WTC11 (cell line): ENCODE results near the gene PRDM1. TPM values are rescaled to one million over a fixed set of nuclear protein-coding genes. Genes with fewer than 3 reads are reported as not detected.

Experiments
- ATAC-seq: fragments of 200-7000 bp; cut with Tn5 transposase; 2 replicates; pipeline ENCODE4 v1.10.0; 2021; ENCODE audit warnings: mild to moderate bottlenecking, moderate library complexity
- CTCF ChIA-PET: fragments of 300-600 bp; sonication (Branson Sonifier 250); formaldehyde crosslinking; loops from one replicate; lab custom pipeline; 2021; ENCODE audit warnings: antibody characterized with exemption; lab: Charles Lee
- POLR2A ChIA-PET: fragments of 350-600 bp; sonication (Branson Sonifier 250); formaldehyde crosslinking; loops from one replicate; lab custom pipeline; 2021; ENCODE audit warnings: antibody characterized with exemption; lab: Charles Lee
- DNase-seq: peaks from one replicate; pipeline ENCODE4 v3.0.0; 2021; ENCODE audit warnings: low spot score
- H3K27ac Mint-ChIP-seq: 2 replicates; pipeline ENCODE4 v1.8.0; 2021; ENCODE audit warnings: mixed read lengths
- H3K27me3 Mint-ChIP-seq: 2 replicates; pipeline ENCODE4 v1.8.0; 2021; ENCODE audit warnings: low read depth, mild to moderate bottlenecking, moderate library complexity, mixed read lengths
- H3K36me3 Mint-ChIP-seq: 2 replicates; pipeline ENCODE4 v1.8.0; 2021; ENCODE audit warnings: mixed read lengths
- H3K4me1 Mint-ChIP-seq: 2 replicates; pipeline ENCODE4 v1.8.0; 2022; ENCODE audit warnings: mixed read lengths
- H3K4me3 Mint-ChIP-seq: 2 replicates; pipeline ENCODE4 v1.8.0; 2021; ENCODE audit warnings: mild to moderate bottlenecking, moderate library complexity, mixed read lengths
- H3K9me3 Mint-ChIP-seq: 2 replicates; pipeline ENCODE4 v1.8.0; 2021; ENCODE audit warnings: mixed read lengths
- ATF1 ChIP-seq: sonication (generic); formaldehyde crosslinking; IDR thresholded peaks from 2 replicates; pipeline ENCODE4 v1.8.1; 2023; ENCODE audit warnings: mild to moderate bottlenecking, moderate library complexity, missing genetic modification reagents
- CBFB ChIP-seq: sonication (generic); formaldehyde crosslinking; IDR thresholded peaks from 2 replicates; pipeline ENCODE4 v1.8.1; 2022; ENCODE audit warnings: mild to moderate bottlenecking, low read depth, missing genetic modification reagents
- EMX1 ChIP-seq: fragments of 250-450 bp; sonication (Bioruptor Pico); IDR thresholded peaks from 2 replicates; pipeline ENCODE4 v1.8.0; 2021; ENCODE audit warnings: mild to moderate bottlenecking
- ETV6 ChIP-seq: sonication (generic); formaldehyde crosslinking; IDR thresholded peaks from 2 replicates; pipeline ENCODE4 v1.8.1; 2022; ENCODE audit warnings: mild to moderate bottlenecking, missing genetic modification reagents
- GTF2I ChIP-seq: fragments of 250-450 bp; sonication (Bioruptor Pico); conservative IDR thresholded peaks from 2 replicates; pipeline ENCODE4 v1.4.0; 2021; ENCODE audit warnings: mild to moderate bottlenecking
- JAZF1 ChIP-seq: fragments of 250-450 bp; sonication (Bioruptor Pico); IDR thresholded peaks from 2 replicates; pipeline ENCODE4 v1.9.0; 2021; ENCODE audit warnings: moderate library complexity, mild to moderate bottlenecking, inconsistent platforms
- JUN ChIP-seq: sonication (generic); formaldehyde crosslinking; IDR thresholded peaks from 2 replicates; pipeline ENCODE4 v1.8.0; 2023; ENCODE audit warnings: mild to moderate bottlenecking, missing genetic modification reagents
- KAT7 ChIP-seq: sonication (generic); formaldehyde crosslinking; IDR thresholded peaks from 2 replicates; pipeline ENCODE4 v1.8.1; 2023; ENCODE audit warnings: missing genetic modification reagents, mild to moderate bottlenecking, borderline replicate concordance
- MYBL2 ChIP-seq: sonication (generic); formaldehyde crosslinking; IDR thresholded peaks from 2 replicates; pipeline ENCODE4 v1.8.1; 2023; ENCODE audit warnings: mild to moderate bottlenecking, moderate library complexity, missing genetic modification reagents
- NFATC4 ChIP-seq: fragments of 250-450 bp; sonication (Bioruptor Pico); IDR thresholded peaks from 2 replicates; pipeline ENCODE4 v1.9.0; 2021; ENCODE audit warnings: mild to moderate bottlenecking
- NFYB ChIP-seq: sonication (generic); formaldehyde crosslinking; conservative IDR thresholded peaks from 2 replicates; pipeline ENCODE4 v1.8.0; 2022; ENCODE audit warnings: low read depth, missing genetic modification reagents
- NR3C1 ChIP-seq: sonication (generic); formaldehyde crosslinking; conservative IDR thresholded peaks from 2 replicates; pipeline ENCODE4 v1.8.1; 2023; ENCODE audit warnings: low read depth, mild to moderate bottlenecking, missing genetic modification reagents
- RELA ChIP-seq: sonication (generic); formaldehyde crosslinking; IDR thresholded peaks from 2 replicates; pipeline ENCODE4 v1.8.1; 2022; ENCODE audit warnings: missing genetic modification reagents, mild to moderate bottlenecking, borderline replicate concordance
- RORB ChIP-seq: fragments of 250-450 bp; sonication (Bioruptor Pico); IDR thresholded peaks from 2 replicates; pipeline ENCODE4 v1.9.0; 2021; ENCODE audit warnings: mild to moderate bottlenecking
- SMAD3 ChIP-seq: sonication (generic); formaldehyde crosslinking; IDR thresholded peaks from 2 replicates; pipeline ENCODE4 v1.8.0; 2022; ENCODE audit warnings: missing genetic modification reagents, mild to moderate bottlenecking, borderline replicate concordance
- SP1 ChIP-seq: sonication (generic); formaldehyde crosslinking; conservative IDR thresholded peaks from 2 replicates; pipeline ENCODE4 v1.8.1; 2022; ENCODE audit warnings: missing genetic modification reagents
- TCF7 ChIP-seq: sonication (generic); formaldehyde crosslinking; IDR thresholded peaks from 2 replicates; pipeline ENCODE4 v1.8.0; 2022; ENCODE audit warnings: mild to moderate bottlenecking, low read depth, missing genetic modification reagents, moderate library complexity
- TEAD1 ChIP-seq: sonication (generic); formaldehyde crosslinking; IDR thresholded peaks from 2 replicates; pipeline ENCODE4 v1.8.0; 2022; ENCODE audit warnings: mild to moderate bottlenecking, missing genetic modification reagents
- ZNF138 ChIP-seq: sonication (generic); formaldehyde crosslinking; conservative IDR thresholded peaks from 2 replicates; pipeline ENCODE4 v1.8.1; 2022; ENCODE audit warnings: mild to moderate bottlenecking, moderate library complexity, missing genetic modification reagents
- ZNF423 ChIP-seq: fragments of 250-450 bp; sonication (Bioruptor Pico); IDR thresholded peaks from 2 replicates; pipeline ENCODE4 v2.1.2; 2022; ENCODE audit warnings: mild to moderate bottlenecking, moderate library complexity
- total RNA-seq: library from RNA; stranded (reverse); gene quantifications from 3 replicates; pipeline ENCODE4 v1.2.3, GENCODE V29; 2021
- TF ChIP-seq, protein P1 (sequence below): sonication (generic); formaldehyde crosslinking; conservative IDR thresholded peaks from 2 replicates; pipeline ENCODE4 v1.8.1; 2023; ENCODE audit warnings: mild to moderate bottlenecking, low read depth, missing genetic modification reagents, moderate library complexity
- TF ChIP-seq, protein P2 (sequence below): sonication (generic); formaldehyde crosslinking; IDR thresholded peaks from 2 replicates; pipeline ENCODE4 v1.8.1; 2023; ENCODE audit warnings: mild to moderate bottlenecking, missing genetic modification reagents, borderline replicate concordance
- TF ChIP-seq, protein P3 (sequence below): sonication (generic); formaldehyde crosslinking; IDR thresholded peaks from 2 replicates; pipeline ENCODE4 v1.8.0; 2023; ENCODE audit warnings: missing genetic modification reagents
- TF ChIP-seq, protein P4 (sequence below): fragments of 250-450 bp; sonication (Bioruptor Pico); IDR thresholded peaks from 2 replicates; pipeline ENCODE4 v1.9.0; 2021; ENCODE audit warnings: mild to moderate bottlenecking
- TF ChIP-seq, protein P5 (sequence below): fragments of 200-600 bp; IDR thresholded peaks from 2 replicates; pipeline ENCODE4 v1.8.0; 2022; ENCODE audit warnings: antibody characterized with exemption
- TF ChIP-seq, protein P6 (sequence below): sonication (generic); formaldehyde crosslinking; IDR thresholded peaks from 2 replicates; pipeline ENCODE4 v1.8.1; 2023; ENCODE audit warnings: mild to moderate bottlenecking, missing genetic modification reagents, moderate library complexity

The PRDM1 gene
- total RNA-seq, 1 experiment from 2014 or later, result 1.8 TPM

DNA sequence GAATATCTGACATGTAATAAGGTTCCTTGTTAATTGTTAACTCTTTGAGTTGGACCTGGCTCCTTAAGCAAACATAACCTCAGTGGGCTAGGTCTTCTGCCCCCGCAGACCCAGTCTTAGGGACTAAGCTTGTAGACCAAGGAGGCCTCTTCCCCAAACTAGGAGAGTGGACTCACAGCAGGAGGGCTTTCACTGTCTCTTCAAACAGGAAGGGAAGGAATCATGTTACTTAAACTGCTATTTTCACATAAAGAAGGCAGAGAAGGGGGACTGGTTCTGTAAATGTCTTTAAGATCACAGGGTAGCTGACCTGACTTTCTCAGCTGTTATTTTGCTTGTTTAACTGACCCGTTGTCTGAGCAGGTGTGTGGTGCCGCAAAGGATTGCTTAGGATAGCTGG lies 34.9 kb upstream of the PRDM1 start (continued):
- TF ChIP-seq NFYB (CRISPR knock-in tag) (no peak), JUN (CRISPR knock-in tag) (no peak), ZNF423 (CRISPR knock-in tag) (peak; percentile 23; the same call in 1 of the 2 replicates), GTF2I (CRISPR knock-in tag) (no peak), SMAD3 (CRISPR knock-in tag) (no peak), ETV6 (CRISPR knock-in tag) (peak; percentile 50; the same call in 1 of the 2 replicates), SP1 (CRISPR knock-in tag) (peak; percentile 47; the same call in 1 of the 2 replicates), EMX1 (no peak), ZNF138 (CRISPR knock-in tag) (no peak), MYBL2 (CRISPR knock-in tag) (no peak), JAZF1 (CRISPR knock-in tag) (no peak), RELA (CRISPR knock-in tag) (no peak), ATF1 (CRISPR knock-in tag) (no peak)
- TF ChIP-seq, protein P1, sequence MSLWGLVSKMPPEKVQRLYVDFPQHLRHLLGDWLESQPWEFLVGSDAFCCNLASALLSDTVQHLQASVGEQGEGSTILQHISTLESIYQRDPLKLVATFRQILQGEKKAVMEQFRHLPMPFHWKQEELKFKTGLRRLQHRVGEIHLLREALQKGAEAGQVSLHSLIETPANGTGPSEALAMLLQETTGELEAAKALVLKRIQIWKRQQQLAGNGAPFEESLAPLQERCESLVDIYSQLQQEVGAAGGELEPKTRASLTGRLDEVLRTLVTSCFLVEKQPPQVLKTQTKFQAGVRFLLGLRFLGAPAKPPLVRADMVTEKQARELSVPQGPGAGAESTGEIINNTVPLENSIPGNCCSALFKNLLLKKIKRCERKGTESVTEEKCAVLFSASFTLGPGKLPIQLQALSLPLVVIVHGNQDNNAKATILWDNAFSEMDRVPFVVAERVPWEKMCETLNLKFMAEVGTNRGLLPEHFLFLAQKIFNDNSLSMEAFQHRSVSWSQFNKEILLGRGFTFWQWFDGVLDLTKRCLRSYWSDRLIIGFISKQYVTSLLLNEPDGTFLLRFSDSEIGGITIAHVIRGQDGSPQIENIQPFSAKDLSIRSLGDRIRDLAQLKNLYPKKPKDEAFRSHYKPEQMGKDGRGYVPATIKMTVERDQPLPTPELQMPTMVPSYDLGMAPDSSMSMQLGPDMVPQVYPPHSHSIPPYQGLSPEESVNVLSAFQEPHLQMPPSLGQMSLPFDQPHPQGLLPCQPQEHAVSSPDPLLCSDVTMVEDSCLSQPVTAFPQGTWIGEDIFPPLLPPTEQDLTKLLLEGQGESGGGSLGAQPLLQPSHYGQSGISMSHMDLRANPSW, result no peak
- TF ChIP-seq, protein P2, sequence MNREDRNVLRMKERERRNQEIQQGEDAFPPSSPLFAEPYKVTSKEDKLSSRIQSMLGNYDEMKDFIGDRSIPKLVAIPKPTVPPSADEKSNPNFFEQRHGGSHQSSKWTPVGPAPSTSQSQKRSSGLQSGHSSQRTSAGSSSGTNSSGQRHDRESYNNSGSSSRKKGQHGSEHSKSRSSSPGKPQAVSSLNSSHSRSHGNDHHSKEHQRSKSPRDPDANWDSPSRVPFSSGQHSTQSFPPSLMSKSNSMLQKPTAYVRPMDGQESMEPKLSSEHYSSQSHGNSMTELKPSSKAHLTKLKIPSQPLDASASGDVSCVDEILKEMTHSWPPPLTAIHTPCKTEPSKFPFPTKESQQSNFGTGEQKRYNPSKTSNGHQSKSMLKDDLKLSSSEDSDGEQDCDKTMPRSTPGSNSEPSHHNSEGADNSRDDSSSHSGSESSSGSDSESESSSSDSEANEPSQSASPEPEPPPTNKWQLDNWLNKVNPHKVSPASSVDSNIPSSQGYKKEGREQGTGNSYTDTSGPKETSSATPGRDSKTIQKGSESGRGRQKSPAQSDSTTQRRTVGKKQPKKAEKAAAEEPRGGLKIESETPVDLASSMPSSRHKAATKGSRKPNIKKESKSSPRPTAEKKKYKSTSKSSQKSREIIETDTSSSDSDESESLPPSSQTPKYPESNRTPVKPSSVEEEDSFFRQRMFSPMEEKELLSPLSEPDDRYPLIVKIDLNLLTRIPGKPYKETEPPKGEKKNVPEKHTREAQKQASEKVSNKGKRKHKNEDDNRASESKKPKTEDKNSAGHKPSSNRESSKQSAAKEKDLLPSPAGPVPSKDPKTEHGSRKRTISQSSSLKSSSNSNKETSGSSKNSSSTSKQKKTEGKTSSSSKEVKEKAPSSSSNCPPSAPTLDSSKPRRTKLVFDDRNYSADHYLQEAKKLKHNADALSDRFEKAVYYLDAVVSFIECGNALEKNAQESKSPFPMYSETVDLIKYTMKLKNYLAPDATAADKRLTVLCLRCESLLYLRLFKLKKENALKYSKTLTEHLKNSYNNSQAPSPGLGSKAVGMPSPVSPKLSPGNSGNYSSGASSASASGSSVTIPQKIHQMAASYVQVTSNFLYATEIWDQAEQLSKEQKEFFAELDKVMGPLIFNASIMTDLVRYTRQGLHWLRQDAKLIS, result no peak

DNA sequence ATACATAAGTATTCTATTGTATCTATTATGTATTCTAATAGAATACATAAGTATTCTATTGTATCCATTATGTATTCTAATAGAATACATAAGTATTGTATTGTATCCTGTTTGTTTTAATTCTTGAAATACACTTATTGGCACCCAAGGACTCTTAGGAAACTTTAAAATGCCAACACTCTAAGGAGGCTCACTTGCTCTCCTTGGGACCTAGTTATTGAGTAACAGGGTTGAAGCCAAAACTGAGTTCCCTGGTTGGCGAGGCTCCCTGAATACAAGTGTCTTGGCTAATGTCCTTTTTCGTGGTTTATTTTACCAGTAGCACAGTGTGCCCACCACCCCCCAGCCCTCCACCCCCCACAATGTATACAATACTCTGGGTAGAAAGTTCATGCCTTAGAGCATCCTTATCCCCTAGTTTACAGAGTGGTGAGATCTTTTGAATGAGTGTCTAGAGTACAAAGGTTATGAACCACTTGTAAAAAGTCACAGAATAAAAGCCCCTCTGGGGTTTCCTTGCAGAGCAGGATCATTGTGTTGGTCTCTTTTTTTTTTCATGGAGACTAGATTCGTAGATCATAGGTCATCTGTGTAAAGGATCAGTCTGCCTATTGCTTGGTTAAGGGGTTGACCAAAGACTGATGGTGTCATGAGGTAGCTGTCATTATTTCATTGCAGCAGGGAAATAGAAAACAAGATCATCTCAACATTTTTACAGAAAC lies 32.5 kb upstream of the PRDM1 start:
- no peak for ATAC-seq
- no peaks in the 10 kb centered on the region for H3K36me3 Mint-ChIP-seq
- H3K4me3 Mint-ChIP-seq, result no peak overlapping the region
- peaks cover 37% of the 10 kb centered on the region for H3K4me1 Mint-ChIP-seq
- ChIA-PET CTCF (no interaction called here), POLR2A (no interaction called here)
- TF ChIP-seq SP1 (CRISPR knock-in tag), result no peak
- TF ChIP-seq, protein P3, sequence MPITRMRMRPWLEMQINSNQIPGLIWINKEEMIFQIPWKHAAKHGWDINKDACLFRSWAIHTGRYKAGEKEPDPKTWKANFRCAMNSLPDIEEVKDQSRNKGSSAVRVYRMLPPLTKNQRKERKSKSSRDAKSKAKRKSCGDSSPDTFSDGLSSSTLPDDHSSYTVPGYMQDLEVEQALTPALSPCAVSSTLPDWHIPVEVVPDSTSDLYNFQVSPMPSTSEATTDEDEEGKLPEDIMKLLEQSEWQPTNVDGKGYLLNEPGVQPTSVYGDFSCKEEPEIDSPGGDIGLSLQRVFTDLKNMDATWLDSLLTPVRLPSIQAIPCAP (CRISPR knock-in tag), result no peak
- TF ChIP-seq KAT7 (CRISPR knock-in tag), result no peak
- no peak for TF ChIP-seq CBFB
- no peak for TF ChIP-seq TEAD1 (CRISPR knock-in tag)
- TF ChIP-seq EMX1, result no peak
- no peak for TF ChIP-seq RORB (CRISPR knock-in tag)
- no peak for TF ChIP-seq TCF7 (CRISPR knock-in tag)
- TF ChIP-seq, protein P4, sequence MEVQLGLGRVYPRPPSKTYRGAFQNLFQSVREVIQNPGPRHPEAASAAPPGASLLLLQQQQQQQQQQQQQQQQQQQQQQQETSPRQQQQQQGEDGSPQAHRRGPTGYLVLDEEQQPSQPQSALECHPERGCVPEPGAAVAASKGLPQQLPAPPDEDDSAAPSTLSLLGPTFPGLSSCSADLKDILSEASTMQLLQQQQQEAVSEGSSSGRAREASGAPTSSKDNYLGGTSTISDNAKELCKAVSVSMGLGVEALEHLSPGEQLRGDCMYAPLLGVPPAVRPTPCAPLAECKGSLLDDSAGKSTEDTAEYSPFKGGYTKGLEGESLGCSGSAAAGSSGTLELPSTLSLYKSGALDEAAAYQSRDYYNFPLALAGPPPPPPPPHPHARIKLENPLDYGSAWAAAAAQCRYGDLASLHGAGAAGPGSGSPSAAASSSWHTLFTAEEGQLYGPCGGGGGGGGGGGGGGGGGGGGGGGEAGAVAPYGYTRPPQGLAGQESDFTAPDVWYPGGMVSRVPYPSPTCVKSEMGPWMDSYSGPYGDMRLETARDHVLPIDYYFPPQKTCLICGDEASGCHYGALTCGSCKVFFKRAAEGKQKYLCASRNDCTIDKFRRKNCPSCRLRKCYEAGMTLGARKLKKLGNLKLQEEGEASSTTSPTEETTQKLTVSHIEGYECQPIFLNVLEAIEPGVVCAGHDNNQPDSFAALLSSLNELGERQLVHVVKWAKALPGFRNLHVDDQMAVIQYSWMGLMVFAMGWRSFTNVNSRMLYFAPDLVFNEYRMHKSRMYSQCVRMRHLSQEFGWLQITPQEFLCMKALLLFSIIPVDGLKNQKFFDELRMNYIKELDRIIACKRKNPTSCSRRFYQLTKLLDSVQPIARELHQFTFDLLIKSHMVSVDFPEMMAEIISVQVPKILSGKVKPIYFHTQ, result no peak
- TF ChIP-seq, protein P5, sequence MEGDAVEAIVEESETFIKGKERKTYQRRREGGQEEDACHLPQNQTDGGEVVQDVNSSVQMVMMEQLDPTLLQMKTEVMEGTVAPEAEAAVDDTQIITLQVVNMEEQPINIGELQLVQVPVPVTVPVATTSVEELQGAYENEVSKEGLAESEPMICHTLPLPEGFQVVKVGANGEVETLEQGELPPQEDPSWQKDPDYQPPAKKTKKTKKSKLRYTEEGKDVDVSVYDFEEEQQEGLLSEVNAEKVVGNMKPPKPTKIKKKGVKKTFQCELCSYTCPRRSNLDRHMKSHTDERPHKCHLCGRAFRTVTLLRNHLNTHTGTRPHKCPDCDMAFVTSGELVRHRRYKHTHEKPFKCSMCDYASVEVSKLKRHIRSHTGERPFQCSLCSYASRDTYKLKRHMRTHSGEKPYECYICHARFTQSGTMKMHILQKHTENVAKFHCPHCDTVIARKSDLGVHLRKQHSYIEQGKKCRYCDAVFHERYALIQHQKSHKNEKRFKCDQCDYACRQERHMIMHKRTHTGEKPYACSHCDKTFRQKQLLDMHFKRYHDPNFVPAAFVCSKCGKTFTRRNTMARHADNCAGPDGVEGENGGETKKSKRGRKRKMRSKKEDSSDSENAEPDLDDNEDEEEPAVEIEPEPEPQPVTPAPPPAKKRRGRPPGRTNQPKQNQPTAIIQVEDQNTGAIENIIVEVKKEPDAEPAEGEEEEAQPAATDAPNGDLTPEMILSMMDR, result no peak
- TF ChIP-seq, protein P6, sequence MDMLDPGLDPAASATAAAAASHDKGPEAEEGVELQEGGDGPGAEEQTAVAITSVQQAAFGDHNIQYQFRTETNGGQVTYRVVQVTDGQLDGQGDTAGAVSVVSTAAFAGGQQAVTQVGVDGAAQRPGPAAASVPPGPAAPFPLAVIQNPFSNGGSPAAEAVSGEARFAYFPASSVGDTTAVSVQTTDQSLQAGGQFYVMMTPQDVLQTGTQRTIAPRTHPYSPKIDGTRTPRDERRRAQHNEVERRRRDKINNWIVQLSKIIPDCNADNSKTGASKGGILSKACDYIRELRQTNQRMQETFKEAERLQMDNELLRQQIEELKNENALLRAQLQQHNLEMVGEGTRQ (CRISPR knock-in tag), result no peak
- TF ChIP-seq NR3C1 (CRISPR knock-in tag), result no peak
- TF ChIP-seq NFATC4 (CRISPR knock-in tag), result no peak
- H3K9me3 Mint-ChIP-seq, result no peaks in the 10 kb centered on the region
- peaks cover 32% of the 10 kb centered on the region for H3K27me3 Mint-ChIP-seq
- no peak overlapping the region for H3K27ac Mint-ChIP-seq
- no peak for DNase-seq
